Mesenchymal stem cell (in vitro differentiated cells and primary cell): ENCODE measurements around the gene ZRANB1.

Experiments
- DNase-seq: peaks from one replicate; pipeline ENCODE4 v3.0.0-alpha.2; 2013
- H2AFZ ChIP-seq: one replicate; pipeline ENCODE4 v1.6.1; 2013; ENCODE audit warnings: low read depth, mild to moderate bottlenecking, control low read depth, inconsistent platforms, low read length, moderate library complexity
- H2AK5ac ChIP-seq: 2 replicates; pipeline ENCODE4 v1.6.1; 2013; ENCODE audit warnings: low read length, moderate library complexity, mild to moderate bottlenecking, inconsistent platforms; ENCODE audit not compliant: severe bottlenecking
- H2BK120ac ChIP-seq: one replicate; pipeline ENCODE4 v1.6.1; 2013; ENCODE audit warnings: low read depth, mild to moderate bottlenecking, inconsistent platforms, low read length, moderate library complexity
- H2BK12ac ChIP-seq, 2 experiments: one replicate each; pipeline ENCODE4 v1.6.1; 2013; ENCODE audit warnings: inconsistent platforms in 2 of 2, low read length in 2 of 2, mild to moderate bottlenecking in 2 of 2, moderate library complexity in 2 of 2, control low read depth in 1 of 2
- H2BK15ac ChIP-seq: one replicate; pipeline ENCODE4 v1.6.1; 2013; ENCODE audit warnings: mild to moderate bottlenecking, low read depth, inconsistent platforms; ENCODE audit not compliant: poor library complexity, severe bottlenecking
- H2BK5ac ChIP-seq: 2 replicates; pipeline ENCODE4 v1.6.1; 2013; ENCODE audit warnings: low read depth, mild to moderate bottlenecking, low read length, control low read depth, inconsistent platforms; ENCODE audit not compliant: poor library complexity, severe bottlenecking
- H3K14ac ChIP-seq, 2 experiments: one replicate each; pipeline ENCODE4 v1.6.1; 2013; ENCODE audit warnings: inconsistent platforms in 2 of 2, low read length in 2 of 2, control low read depth in 1 of 2, mild to moderate bottlenecking in 1 of 2, moderate library complexity in 1 of 2
- H3K18ac ChIP-seq, 2 experiments: one replicate each; pipeline ENCODE4 v1.6.1; 2013; ENCODE audit warnings: inconsistent platforms in 2 of 2, low read length in 2 of 2, control low read depth in 1 of 2, low read depth in 1 of 2, mild to moderate bottlenecking in 1 of 2
- H3K23ac ChIP-seq, 2 experiments: one replicate each; pipeline ENCODE4 v1.6.1; 2013; ENCODE audit warnings: inconsistent platforms in 2 of 2, low read length in 2 of 2, mild to moderate bottlenecking in 2 of 2, moderate library complexity in 2 of 2, control low read depth in 1 of 2
- H3K27ac ChIP-seq: 2 replicates; pipeline ENCODE4 v1.5.1; 2013; ENCODE audit warnings: mild to moderate bottlenecking, moderate library complexity, low read length, control low read depth, inconsistent platforms; ENCODE audit not compliant: poor library complexity, severe bottlenecking
- H3K27me3 ChIP-seq, 2 experiments: 2 replicates each; pipeline versions ENCODE4 v1.6.1 to v1.7.0; 2013; ENCODE audit warnings: low read length in 2 of 2, mild to moderate bottlenecking in 2 of 2, moderate library complexity in 2 of 2, control low read depth in 1 of 2, inconsistent platforms in 1 of 2; ENCODE audit not compliant: control insufficient read depth in 1 of 2, insufficient read depth in 1 of 2
- H3K36me3 ChIP-seq, 2 experiments: 2 replicates each; pipeline versions ENCODE4 v1.6.1 to v1.7.0; 2013; ENCODE audit warnings: low read length in 2 of 2, control low read depth in 1 of 2, inconsistent platforms in 1 of 2, low read depth in 1 of 2, mild to moderate bottlenecking in 1 of 2; ENCODE audit not compliant: insufficient read depth in 2 of 2, control insufficient read depth in 1 of 2
- H3K4ac ChIP-seq, 2 experiments: one replicate each; pipeline ENCODE4 v1.6.1; 2013; ENCODE audit warnings: inconsistent platforms in 2 of 2, low read length in 2 of 2, mild to moderate bottlenecking in 2 of 2, moderate library complexity in 2 of 2, control low read depth in 1 of 2, low read depth in 1 of 2
- H3K4me1 ChIP-seq: 2 replicates; pipeline ENCODE4 v1.6.1; 2013; ENCODE audit warnings: low read depth, low read length, control low read depth; ENCODE audit not compliant: control insufficient read depth, insufficient read depth
- H3K4me2 ChIP-seq: 2 replicates; pipeline ENCODE4 v1.6.1; 2013; ENCODE audit warnings: low read length, mild to moderate bottlenecking, inconsistent platforms; ENCODE audit not compliant: poor library complexity, severe bottlenecking
- H3K4me3 ChIP-seq, 2 experiments: 2 replicates each; pipeline versions ENCODE4 v1.5.1 to v1.7.0; 2013; ENCODE audit warnings: low read length in 2 of 2, mild to moderate bottlenecking in 2 of 2, control low read depth in 1 of 2, low read depth in 1 of 2; ENCODE audit not compliant: insufficient read depth in 1 of 2
- H3K79me1 ChIP-seq: replicated peaks from 2 replicates; pipeline ENCODE4 v1.6.1; 2013; ENCODE audit warnings: mild to moderate bottlenecking, control low read depth, low read length, inconsistent platforms; ENCODE audit not compliant: poor library complexity, severe bottlenecking
- H3K9ac ChIP-seq: 2 replicates; pipeline ENCODE4 v1.7.0; 2013; ENCODE audit warnings: mild to moderate bottlenecking, low read length, moderate library complexity
- H3K9me3 ChIP-seq: 2 replicates; pipeline ENCODE4 v1.7.0; 2013; ENCODE audit warnings: mild to moderate bottlenecking, low read length; ENCODE audit not compliant: control insufficient read depth
- H4K8ac ChIP-seq: one replicate; pipeline ENCODE4 v1.6.1; 2013; ENCODE audit warnings: inconsistent platforms, mild to moderate bottlenecking, low read length, moderate library complexity
- H4K91ac ChIP-seq: one replicate; pipeline ENCODE4 v1.6.1; 2013; ENCODE audit warnings: mild to moderate bottlenecking, low read length, inconsistent platforms
- WGBS: methylation state at CpG from one replicate; pipeline ENCODE4 v1.1.7; 2013; ENCODE audit warnings: mixed read lengths; 5-methylcytosine and 5-hydroxymethylcytosine counted together

Gene ZRANB1

DNA sequence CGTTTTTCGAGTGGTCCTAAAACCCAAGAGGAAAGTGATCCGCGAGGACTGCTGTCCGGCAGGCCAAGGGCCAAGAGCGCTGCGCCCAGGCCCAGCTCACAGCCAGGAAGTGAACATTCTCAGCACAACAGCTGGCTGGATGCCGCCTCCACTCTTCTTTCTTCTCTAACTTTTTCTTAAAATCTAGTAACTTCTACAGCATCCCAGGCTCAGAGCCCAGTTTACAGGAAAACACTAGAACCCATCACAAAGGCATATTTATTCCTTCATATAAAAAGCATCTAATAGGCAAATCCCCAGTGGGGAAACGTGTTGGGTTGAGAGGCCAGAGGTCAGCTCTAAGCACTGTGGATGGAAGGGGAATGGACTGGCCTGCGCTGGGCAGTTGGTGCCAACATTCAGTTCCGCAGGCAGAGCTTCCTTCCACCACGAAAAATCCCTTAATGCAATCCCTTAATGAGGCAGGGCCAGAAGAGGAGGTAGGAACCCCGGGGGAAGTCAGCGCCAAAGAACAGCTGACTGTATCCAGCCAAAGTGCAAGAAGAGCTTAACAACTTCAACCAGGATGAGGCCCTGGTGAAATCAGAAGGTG lies 74.8 kb downstream of the ZRANB1 start:
- H2BK5ac ChIP-seq: no peak overlapping the region
- H4K91ac ChIP-seq: no peak overlapping the region
- H2BK12ac ChIP-seq: no peak overlapping the region
- no peaks in the 10 kb centered on the region for H3K27me3 ChIP-seq
- H3K9ac ChIP-seq: peak overlapping the region; percentile 67
- H3K14ac ChIP-seq: no peak overlapping the region
- no peak overlapping the region for H3K18ac ChIP-seq
- H2BK15ac ChIP-seq: no peak overlapping the region
- H3K4me3 ChIP-seq: peak overlapping the region in 1 of 2 experiments; percentile 49
- H3K4me1 ChIP-seq: peaks cover 27% of the 10 kb centered on the region
- H4K8ac ChIP-seq: no peak overlapping the region
- no peak overlapping the region for H2BK120ac ChIP-seq
- 97% methylated on average over 14 of the region's 14 CpGs for WGBS
- no peak overlapping the region for H3K23ac ChIP-seq
- H3K27ac ChIP-seq: no peak overlapping the region
- no peak overlapping the region for H3K4me2 ChIP-seq
- peaks cover 30 to 71% of the 10 kb centered on the region in 2 experiments for H3K36me3 ChIP-seq
- no peak overlapping the region for H2AFZ ChIP-seq
- H2AK5ac ChIP-seq: no peak overlapping the region
- peaks cover 75% of the 10 kb centered on the region for H3K79me1 ChIP-seq
- DNase-seq: no peak
- no peaks in the 10 kb centered on the region for H3K9me3 ChIP-seq
- no peak overlapping the region for H3K4ac ChIP-seq

DNA sequence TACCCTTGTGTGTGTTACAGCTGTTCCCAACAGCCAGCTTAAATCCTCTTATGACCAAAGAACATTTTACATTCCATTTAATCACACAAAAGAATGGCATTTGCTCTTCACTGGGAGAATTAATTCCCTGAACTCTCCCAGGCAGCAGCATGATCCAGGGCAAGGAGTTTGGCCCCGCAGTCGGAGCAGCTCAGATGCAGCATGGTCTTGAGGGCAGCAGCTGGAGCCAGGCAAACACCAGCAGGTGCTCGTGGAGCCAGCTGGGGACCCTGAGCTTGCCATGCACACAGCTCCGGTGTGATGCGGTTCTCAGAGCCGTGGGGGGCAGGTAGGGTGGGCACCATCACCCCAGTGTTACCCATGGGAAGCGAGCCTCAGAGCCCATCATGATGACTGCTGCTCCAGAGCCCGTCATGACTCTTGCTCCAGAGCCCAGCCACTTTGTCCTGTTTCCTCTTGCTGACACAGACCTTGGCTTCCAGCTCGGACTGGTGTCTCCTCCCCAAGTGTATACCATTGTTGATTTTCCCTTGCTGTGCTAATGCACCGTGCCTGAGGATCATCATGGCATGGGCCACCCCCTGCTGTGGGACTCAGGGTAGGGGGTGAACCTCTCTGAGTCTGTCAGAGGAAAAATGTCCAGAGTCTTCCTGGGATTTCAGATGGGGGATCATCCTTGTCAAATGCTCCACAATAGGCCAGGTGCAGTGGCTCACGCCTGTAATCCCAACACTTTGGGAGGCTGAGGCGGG lies 75.8 kb downstream of the ZRANB1 start:
- peak overlapping the region; percentile 67 for H3K9ac ChIP-seq
- no peak overlapping the region for H2BK12ac ChIP-seq
- H3K79me1 ChIP-seq: peaks cover 74% of the 10 kb centered on the region
- WGBS: 91% methylated on average over 10 of the region's 12 CpGs
- H3K9me3 ChIP-seq: no peaks in the 10 kb centered on the region
- H2AK5ac ChIP-seq: no peak overlapping the region
- H3K23ac ChIP-seq: no peak overlapping the region
- H4K91ac ChIP-seq: no peak overlapping the region
- H3K4me3 ChIP-seq: no peak overlapping the region
- H3K4ac ChIP-seq: no peak overlapping the region
- H2BK120ac ChIP-seq: no peak overlapping the region
- H3K27ac ChIP-seq: no peak overlapping the region
- DNase-seq: no peak
- H3K14ac ChIP-seq: peak overlapping the region in 1 of 2 experiments; percentile 64
- H2BK5ac ChIP-seq: no peak overlapping the region
- no peak overlapping the region for H3K4me2 ChIP-seq
- H3K27me3 ChIP-seq: no peaks in the 10 kb centered on the region
- peaks cover 24 to 66% of the 10 kb centered on the region in 2 experiments for H3K36me3 ChIP-seq
- peak overlapping the region; percentile 38 for H4K8ac ChIP-seq
- H2AFZ ChIP-seq: no peak overlapping the region
- H2BK15ac ChIP-seq: peak overlapping the region; percentile 9
- H3K4me1 ChIP-seq: peaks cover 36% of the 10 kb centered on the region
- H3K18ac ChIP-seq: no peak overlapping the region

DNA sequence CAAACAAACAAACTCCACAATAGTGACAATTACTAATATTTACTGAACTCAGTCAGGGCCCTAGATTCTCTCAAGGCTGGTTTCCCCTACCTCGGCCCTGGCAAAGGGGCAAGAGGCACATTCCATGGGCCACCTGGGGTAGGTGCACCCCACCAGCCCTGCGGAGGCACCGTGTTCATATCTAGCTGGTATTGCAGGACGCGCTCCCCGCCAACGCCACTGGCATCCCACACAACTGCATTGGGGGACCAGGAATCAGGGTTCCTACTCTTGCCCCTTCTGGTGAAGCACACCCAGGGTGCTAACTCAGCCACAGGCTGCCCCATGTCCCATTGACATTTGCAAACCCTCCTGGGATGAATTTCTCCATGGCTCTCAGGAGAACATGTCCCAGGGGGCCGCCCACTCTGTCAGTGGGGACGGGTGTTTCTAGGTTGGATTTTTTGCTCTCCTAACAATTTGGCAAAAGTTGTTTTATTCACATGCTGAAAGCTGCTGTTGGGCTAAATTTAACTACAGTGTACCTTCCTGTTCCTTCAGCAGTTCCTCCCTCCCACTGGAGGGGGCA lies 76.7 kb downstream of the ZRANB1 start:
- over 99% methylated on average over 9 of the region's 9 CpGs for WGBS
- Histone ChIP-seq H3K79me1 (peaks cover 73% of the 10 kb centered on the region), H3K4ac (no peak overlapping the region), H3K27me3 (no peaks in the 10 kb centered on the region), H3K4me2 (no peak overlapping the region), H3K23ac (no peak overlapping the region), H2BK5ac (no peak overlapping the region), H2AK5ac (no peak overlapping the region), H2BK15ac (no peak overlapping the region), H3K14ac (no peak overlapping the region), H3K36me3 (peaks cover 17 to 66% of the 10 kb centered on the region in 2 experiments), H4K91ac (no peak overlapping the region), H3K9me3 (no peaks in the 10 kb centered on the region), H3K9ac (no peak overlapping the region), H4K8ac (no peak overlapping the region), H3K27ac (no peak overlapping the region), H3K18ac (no peak overlapping the region), H3K4me1 (peaks cover 36% of the 10 kb centered on the region), H2BK12ac (no peak overlapping the region), H2AFZ (no peak overlapping the region), H2BK120ac (no peak overlapping the region), H3K4me3 (no peak overlapping the region)
- no peak for DNase-seq

DNA sequence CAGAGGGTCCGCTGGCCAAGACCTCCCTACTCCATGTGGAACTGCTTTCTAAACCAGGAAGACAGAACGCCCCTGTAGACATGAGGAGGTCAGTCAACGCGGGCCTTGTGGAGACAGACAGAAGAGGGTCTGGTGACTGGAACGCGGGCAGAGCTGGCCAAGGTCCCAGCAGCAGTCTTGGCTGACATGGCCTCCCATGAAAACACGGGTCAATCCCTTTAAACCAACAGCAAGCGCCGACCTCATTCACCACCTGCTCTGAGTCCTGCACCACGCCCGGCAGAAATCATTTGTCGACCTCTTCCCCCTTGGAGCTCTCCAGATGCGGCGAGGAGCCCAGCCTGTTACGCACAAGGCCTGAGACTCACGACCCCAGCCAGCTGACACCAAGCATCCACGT lies 78.5 kb downstream of the ZRANB1 start:
- H4K8ac ChIP-seq: no peak overlapping the region

More for the DNA sequence above, 78.5 kb downstream of the ZRANB1 start:
- Histone ChIP-seq H3K4me2 (no peak overlapping the region), H2AK5ac (no peak overlapping the region), H3K4me3 (no peak overlapping the region), H4K91ac (no peak overlapping the region), H3K4me1 (peaks cover 38% of the 10 kb centered on the region), H3K9me3 (no peaks in the 10 kb centered on the region), H3K36me3 (peaks cover 14 to 56% of the 10 kb centered on the region in 2 experiments), H2BK120ac (no peak overlapping the region), H3K27ac (no peak overlapping the region), H2AFZ (no peak overlapping the region), H2BK12ac (no peak overlapping the region), H3K23ac (no peak overlapping the region), H3K9ac (no peak overlapping the region), H3K79me1 (peaks cover 69% of the 10 kb centered on the region), H3K27me3 (no peaks in the 10 kb centered on the region), H3K18ac (no peak overlapping the region), H3K14ac (no peak overlapping the region), H2BK5ac (no peak overlapping the region), H3K4ac (no peak overlapping the region), H2BK15ac (no peak overlapping the region)
- 98% methylated on average over 17 of the region's 17 CpGs for WGBS
- DNase-seq: no peak
